OCI-LY7 (cell line): ENCODE data around the gene MNT. TPM values are rescaled to one million over a fixed set of nuclear protein-coding genes. Genes with fewer than 3 reads are reported as not detected.
A peak's percentile ranks its signal among the peaks of the same experiment; 100 is the strongest.

Experiments
- BruUV-seq: library from RNA; stranded (reverse); fragments of 400-500 nt; replicated peaks from 2 replicates; lab custom pipeline; 2021; lab: Mats Ljungman, UMichigan
- CTCF ChIA-PET: fragments of 300-600 bp; sonication (Branson Sonifier 250); formaldehyde crosslinking; loops from one replicate; lab custom pipeline; 2022; ENCODE audit warnings: antibody characterized with exemption; ENCODE audit not compliant: unreplicated experiment; lab: Charles Lee
- POLR2A ChIA-PET: fragments of 300-600 bp; sonication (Branson Sonifier 250); formaldehyde crosslinking; loops from one replicate; lab custom pipeline; 2022; ENCODE audit warnings: antibody characterized with exemption; lab: Charles Lee
- DNase-seq: peaks from one replicate; pipeline ENCODE4 v3.0.0-alpha.2; 2015; ENCODE audit warnings: low spot score
- H2AFZ ChIP-seq: fragments of 200-600 bp; sonication (generic), shearing (Covaris generic); 2 replicates; pipeline ENCODE4 v1.6.1; 2014; ENCODE audit warnings: mild to moderate bottlenecking, antibody characterized with exemption, low read length, moderate library complexity
- H3K27ac ChIP-seq: fragments of 200-600 bp; sonication (generic); 2 replicates; pipeline ENCODE4 v1.5.1; 2014; ENCODE audit warnings: mixed run types, low read depth, mild to moderate bottlenecking, moderate library complexity, low read length, inconsistent platforms; ENCODE audit not compliant: poor library complexity, severe bottlenecking
- H3K36me3 ChIP-seq: fragments of 200-600 bp; sonication (generic); 2 replicates; pipeline ENCODE4 v1.6.1; 2014; ENCODE audit warnings: mild to moderate bottlenecking, antibody characterized with exemption, low read length, moderate library complexity, mixed read lengths; ENCODE audit not compliant: insufficient read depth
- H3K4me1 ChIP-seq: fragments of 200-600 bp; sonication (generic); 2 replicates; pipeline ENCODE4 v1.5.1; 2014; ENCODE audit warnings: mild to moderate bottlenecking, low read length; ENCODE audit not compliant: insufficient read depth, poor library complexity, severe bottlenecking
- H3K4me2 ChIP-seq: fragments of 200-600 bp; sonication (generic); 2 replicates; pipeline ENCODE4 v1.6.1; 2014; ENCODE audit warnings: mild to moderate bottlenecking, low read length
- H3K4me3 ChIP-seq: fragments of 200-600 bp; sonication (generic); 2 replicates; pipeline ENCODE4 v1.5.1; 2014; ENCODE audit warnings: mild to moderate bottlenecking, low read depth, low read length; ENCODE audit not compliant: poor library complexity, severe bottlenecking
- H3K79me2 ChIP-seq: fragments of 200-600 bp; sonication (generic); 2 replicates; pipeline ENCODE4 v1.6.1; 2016; ENCODE audit warnings: low read depth, mild to moderate bottlenecking, low read length, moderate library complexity, mixed read lengths; ENCODE audit not compliant: insufficient read depth
- H3K9me2 ChIP-seq: fragments of 200-600 bp; sonication (generic); 2 replicates; pipeline ENCODE4 v1.6.1; 2016; ENCODE audit warnings: mild to moderate bottlenecking, low read length, mixed read lengths; ENCODE audit not compliant: insufficient read depth
- H3K9me3 ChIP-seq: fragments of 200-600 bp; sonication (generic); 2 replicates; pipeline ENCODE4 v1.6.1; 2014; ENCODE audit warnings: mild to moderate bottlenecking, mixed run types, low read length, mixed read lengths
- H4K20me1 ChIP-seq: fragments of 200-600 bp; sonication (generic); 2 replicates; pipeline ENCODE4 v1.6.1; 2014; ENCODE audit warnings: mild to moderate bottlenecking, antibody characterized with exemption, low read length, moderate library complexity, mixed read lengths; ENCODE audit not compliant: insufficient read depth
- EZH2phosphoT487 ChIP-seq: fragments of 200-600 bp; sonication (generic); IDR thresholded peaks from 2 replicates; pipeline ENCODE4 v1.6.1; 2018; ENCODE audit warnings: low read depth, borderline replicate concordance, mild to moderate bottlenecking, mixed run types, antibody characterized with exemption, low read length, moderate library complexity, mixed read lengths
- intact Hi-C: fragments of 100-400 bp; cut with micrococcal nuclease; formaldehyde crosslinking; loops from one replicate; pipeline ENCODE4 v1.10.0; 2022; ENCODE audit not compliant: unreplicated experiment
- total RNA-seq, 2 experiments: library from RNA; depleted of rRNA in 1 of 2; stranded (reverse); fragments of >200 nt in 1 of 2; shearing (Covaris generic) in 1 of 2; gene quantifications; 2 replicates each; pipeline ENCODE4 v1.2.3, GENCODE V29; 2014 to 2022
- TF ChIP-seq, protein P1 (sequence below): fragments of 200-600 bp; sonication (generic); conservative IDR thresholded peaks from 2 replicates; pipeline ENCODE4 v1.5.1; 2014; ENCODE audit warnings: mild to moderate bottlenecking, antibody characterized with exemption, low read length, moderate library complexity, mixed read lengths

Gene MNT
- total RNA-seq, 2 experiments from 2014 or later = 22.2 to 60.0 TPM

DNA sequence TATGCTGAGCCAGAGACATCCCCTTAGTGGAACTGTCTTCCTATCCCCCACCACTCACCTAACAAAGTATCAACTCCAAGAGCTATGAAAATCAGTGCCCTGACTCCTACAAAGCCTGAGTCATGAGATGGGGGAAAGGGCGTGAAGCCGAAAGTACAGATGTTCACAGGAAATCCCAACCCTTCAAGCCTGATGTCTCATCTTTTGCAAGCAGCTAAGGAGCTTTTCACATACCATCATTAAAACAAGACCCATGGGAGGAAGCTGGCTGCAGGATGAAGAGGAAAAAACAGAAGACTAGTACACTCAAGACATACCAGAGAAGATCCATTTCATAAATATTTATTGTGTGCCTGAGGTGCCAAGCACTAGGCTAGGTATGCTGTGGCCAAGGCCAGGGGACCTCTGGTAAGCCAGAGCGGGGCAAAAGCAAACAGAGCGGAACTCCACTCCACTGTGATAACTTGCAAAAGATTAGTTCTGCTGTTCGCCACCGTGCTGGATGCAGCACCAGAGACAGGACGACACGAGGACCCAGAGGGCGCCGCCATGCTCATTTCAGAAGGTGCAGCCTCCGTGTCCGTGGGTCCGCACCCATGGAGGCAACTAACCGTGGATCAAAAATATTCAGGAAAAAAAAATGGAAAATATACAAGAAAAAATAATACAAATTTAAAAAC lies 4.5 kb upstream of the MNT start:
- H4K20me1 ChIP-seq = no peaks in the 10 kb centered on the region
- TF ChIP-seq, protein P1, sequence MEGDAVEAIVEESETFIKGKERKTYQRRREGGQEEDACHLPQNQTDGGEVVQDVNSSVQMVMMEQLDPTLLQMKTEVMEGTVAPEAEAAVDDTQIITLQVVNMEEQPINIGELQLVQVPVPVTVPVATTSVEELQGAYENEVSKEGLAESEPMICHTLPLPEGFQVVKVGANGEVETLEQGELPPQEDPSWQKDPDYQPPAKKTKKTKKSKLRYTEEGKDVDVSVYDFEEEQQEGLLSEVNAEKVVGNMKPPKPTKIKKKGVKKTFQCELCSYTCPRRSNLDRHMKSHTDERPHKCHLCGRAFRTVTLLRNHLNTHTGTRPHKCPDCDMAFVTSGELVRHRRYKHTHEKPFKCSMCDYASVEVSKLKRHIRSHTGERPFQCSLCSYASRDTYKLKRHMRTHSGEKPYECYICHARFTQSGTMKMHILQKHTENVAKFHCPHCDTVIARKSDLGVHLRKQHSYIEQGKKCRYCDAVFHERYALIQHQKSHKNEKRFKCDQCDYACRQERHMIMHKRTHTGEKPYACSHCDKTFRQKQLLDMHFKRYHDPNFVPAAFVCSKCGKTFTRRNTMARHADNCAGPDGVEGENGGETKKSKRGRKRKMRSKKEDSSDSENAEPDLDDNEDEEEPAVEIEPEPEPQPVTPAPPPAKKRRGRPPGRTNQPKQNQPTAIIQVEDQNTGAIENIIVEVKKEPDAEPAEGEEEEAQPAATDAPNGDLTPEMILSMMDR = no peak
- TF ChIP-seq EZH2phosphoT487 = no peak
- H3K79me2 ChIP-seq = no peaks in the 10 kb centered on the region
- CTCF ChIA-PET = no interaction called here
- POLR2A ChIA-PET = interaction anchor here (0.6 kb wide), 1 partner anchor 278 kb away, joined by 3 read pairs; no protein-coding TSS in a partner anchor
- H3K27ac ChIP-seq = no peak overlapping the region
- H3K4me2 ChIP-seq = no peak overlapping the region
- peaks cover under 1% of the 10 kb centered on the region; the same call in 1 of the 2 replicates for H3K36me3 ChIP-seq
- H3K4me3 ChIP-seq = no peak overlapping the region
- no peak overlapping the region for H2AFZ ChIP-seq
- no peaks in the 10 kb centered on the region for H3K9me2 ChIP-seq
- BruUV-seq = no TSS peak
- no peak for DNase-seq
- no peaks in the 10 kb centered on the region for H3K9me3 ChIP-seq
- peaks cover 9% of the 10 kb centered on the region for H3K4me1 ChIP-seq
- intact Hi-C loops = no loop called here

DNA sequence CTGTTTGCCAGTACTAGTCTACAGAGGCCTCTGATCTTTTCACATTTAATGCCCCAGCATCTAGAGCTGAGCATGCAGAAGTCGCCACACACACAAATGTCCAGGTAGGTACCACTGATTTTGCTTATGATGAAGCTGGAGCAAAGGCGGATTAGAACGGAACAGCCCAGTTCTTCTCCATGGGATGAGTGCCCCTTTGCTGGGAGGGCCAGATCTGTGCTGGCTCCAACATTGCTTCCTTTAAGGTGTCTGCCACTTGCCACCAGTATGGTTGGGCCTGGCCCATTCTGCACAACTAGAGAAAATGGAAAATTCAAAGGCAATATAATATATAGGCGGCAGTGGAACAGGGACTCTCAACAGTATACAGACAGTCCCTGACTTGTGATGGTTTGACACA lies 2.2 kb upstream of the MNT start:
- TF ChIP-seq, protein P1 = no peak
- no peak for TF ChIP-seq EZH2phosphoT487
- ChIA-PET CTCF (no interaction called here), POLR2A (interaction anchor here (3.0 kb wide), 1 partner anchor 11 kb away, joined by 17 read pairs; no protein-coding TSS in a partner anchor)
- no peak overlapping the region for H3K4me3 ChIP-seq
- no peak overlapping the region for H2AFZ ChIP-seq
- peak overlapping the region; percentile 92 for H3K4me2 ChIP-seq
- no peaks in the 10 kb centered on the region for H4K20me1 ChIP-seq
- H3K9me3 ChIP-seq = no peaks in the 10 kb centered on the region
- DNase-seq = no peak
- H3K36me3 ChIP-seq = no peaks in the 10 kb centered on the region; the same call in 1 of the 2 replicates
- intact Hi-C loops = loop anchor here (5.0 kb wide), 3 partner anchors 189 to 686 kb away; partner anchors contain the start of gene PAFAH1B1
- peaks cover 14% of the 10 kb centered on the region for H3K4me1 ChIP-seq
- no peak overlapping the region for H3K27ac ChIP-seq
- H3K79me2 ChIP-seq = no peaks in the 10 kb centered on the region
- H3K9me2 ChIP-seq = no peaks in the 10 kb centered on the region
- BruUV-seq = no TSS peak

DNA sequence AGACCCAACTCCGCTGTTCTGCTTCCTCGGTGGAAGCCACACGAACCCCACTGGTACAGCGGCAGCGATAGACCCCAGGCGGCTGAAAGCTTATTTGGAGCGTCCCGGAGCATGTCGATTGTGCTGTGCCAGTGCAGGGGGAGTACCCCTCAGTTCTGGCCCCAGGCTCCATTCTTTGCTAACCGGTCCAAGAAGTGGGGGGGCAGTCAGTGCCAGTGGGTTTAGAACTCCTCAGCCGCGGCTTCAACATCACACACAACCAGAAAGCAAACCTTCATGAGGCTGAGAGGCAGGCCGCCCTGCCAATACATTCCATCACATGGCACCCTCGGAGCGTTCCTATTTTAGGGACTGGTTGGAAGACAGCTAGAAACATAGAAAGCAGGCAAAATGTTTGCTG lies 1.7 kb upstream of the MNT start:
- H3K9me3 ChIP-seq = no peaks in the 10 kb centered on the region
- peak overlapping the region; percentile 92 for H3K4me2 ChIP-seq
- CTCF ChIA-PET = interaction anchor here (0.6 kb wide), 4 partner anchors 213 to 1257 kb away, joined by 3 to 6 read pairs (median 4); no protein-coding TSS in a partner anchor
- intact Hi-C loops = loop anchor here (5.0 kb wide), 3 partner anchors 190 to 685 kb away; partner anchors contain the start of gene PAFAH1B1
- POLR2A ChIA-PET = interaction anchor here (3.0 kb wide), 1 partner anchor 10 kb away, joined by 17 read pairs; no protein-coding TSS in a partner anchor
- no peaks in the 10 kb centered on the region for H3K9me2 ChIP-seq
- BruUV-seq = no TSS peak
- no peaks in the 10 kb centered on the region for H4K20me1 ChIP-seq
- TF ChIP-seq EZH2phosphoT487 = no peak
- TF ChIP-seq, protein P1 = no peak
- H3K4me3 ChIP-seq = peak overlapping the region; percentile 81
- H3K27ac ChIP-seq = peak overlapping the region; percentile 59
- peak overlapping the region; percentile 56; the same call in 1 of the 2 replicates for H2AFZ ChIP-seq
- no peak for DNase-seq
- H3K4me1 ChIP-seq = peaks cover 18% of the 10 kb centered on the region
- H3K36me3 ChIP-seq = no peaks in the 10 kb centered on the region; the same call in 1 of the 2 replicates
- H3K79me2 ChIP-seq = no peaks in the 10 kb centered on the region
